ENCODE results near the gene VAMP2. TPM values are rescaled to one million over a fixed set of nuclear protein-coding genes. Genes with fewer than 3 reads are reported as not detected.

VAMP2 gene
- total RNA-seq, 1 experiment from 2014 or later, result 35.1 TPM

DNA sequence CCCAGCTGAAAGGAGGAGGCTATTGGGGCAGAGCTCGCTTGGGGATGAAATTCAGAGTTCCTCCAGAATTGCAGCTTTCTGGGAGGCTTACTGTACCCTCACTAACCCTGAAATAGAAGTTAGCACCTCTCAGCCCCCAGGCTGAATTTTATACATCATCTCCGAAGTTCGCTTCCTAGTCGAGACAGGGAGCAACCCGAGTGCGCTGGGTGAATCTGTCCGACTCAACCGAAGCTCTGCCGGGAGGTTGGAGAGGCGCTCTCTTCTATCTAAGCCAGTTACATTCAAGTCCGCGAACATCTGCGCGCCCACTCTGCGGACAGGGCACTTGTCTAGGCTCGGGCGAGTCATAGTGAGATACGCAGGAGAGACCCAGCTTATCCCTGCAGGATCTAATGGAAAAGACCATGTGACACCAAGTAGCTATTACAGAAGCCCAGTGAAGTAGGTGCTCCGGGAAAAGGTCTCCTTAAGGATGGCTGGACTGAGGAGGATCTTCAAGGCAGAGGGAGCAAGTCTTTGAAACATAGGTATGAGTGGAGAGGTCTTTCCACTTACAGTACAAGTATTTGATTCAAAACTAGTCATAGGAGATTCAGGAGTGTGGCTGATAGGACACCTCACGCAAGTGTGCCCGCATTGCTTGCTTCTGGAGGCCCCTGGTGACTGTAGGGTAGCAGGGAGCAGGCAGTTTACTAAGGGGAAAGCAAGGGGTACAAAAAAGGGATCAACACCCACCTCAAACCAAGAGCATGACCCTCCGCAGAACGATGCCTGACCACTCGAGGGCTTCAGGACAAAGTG lies 38.2 kb downstream of the VAMP2 start:
- peak overlapping the region; percentile 81 for H3K4me3 ChIP-seq
- ChIA-PET CTCF (interaction anchor here (0.5 kb wide), 1 partner anchor 66 kb away, joined by 3 read pairs; the partner anchor contains the start of gene BORCS6), POLR2A (ENCODE audit: unreplicated experiment) (interaction anchor here (0.6 kb wide), 1 partner anchor 49 kb away, joined by 4 read pairs; no protein-coding TSS in a partner anchor)
- peak in 1 of 2 experiments; percentile 29 for DNase-seq
- intact Hi-C loops (cut with micrococcal nuclease; ENCODE audit: unreplicated experiment), result no loop called here
- no peaks in the 10 kb centered on the region for H3K79me2 ChIP-seq (ENCODE audit: low read depth)
- H3K9me3 ChIP-seq (ENCODE audit: insufficient read depth, low read depth), result no peaks in the 10 kb centered on the region
- peaks cover 16% of the 10 kb centered on the region; the same call in 1 of the 2 replicates for H3K4me1 ChIP-seq (replicated peaks; ENCODE audit: insufficient read depth)
- H3K4me2 ChIP-seq, result peak overlapping the region; percentile 95
- H3K36me3 ChIP-seq (ENCODE audit: low read depth), result no peaks in the 10 kb centered on the region
- H3K27ac ChIP-seq, result no peak overlapping the region
- peak overlapping the region; percentile 86; the same call in 1 of the 2 replicates for H2AFZ ChIP-seq
- BruUV-seq (replicated peaks), result no TSS peak
- H3K9me2 ChIP-seq (ENCODE audit: insufficient read depth), result no peaks in the 10 kb centered on the region
- H4K20me1 ChIP-seq (ENCODE audit: insufficient read depth), result peaks cover 5% of the 10 kb centered on the region; the same call in 1 of the 2 replicates
- H3K27me3 ChIP-seq (ENCODE audit: insufficient read depth, low read depth), result no peaks in the 10 kb centered on the region
- peaks cover 22% of the 10 kb centered on the region; the same call in 1 of the 2 replicates for H3F3A ChIP-seq (ENCODE audit: insufficient read depth, low read depth)
- TF ChIP-seq EZH2 (IDR thresholded peaks at IDR 0.05; ENCODE audit: low read depth), result no peak

DNA sequence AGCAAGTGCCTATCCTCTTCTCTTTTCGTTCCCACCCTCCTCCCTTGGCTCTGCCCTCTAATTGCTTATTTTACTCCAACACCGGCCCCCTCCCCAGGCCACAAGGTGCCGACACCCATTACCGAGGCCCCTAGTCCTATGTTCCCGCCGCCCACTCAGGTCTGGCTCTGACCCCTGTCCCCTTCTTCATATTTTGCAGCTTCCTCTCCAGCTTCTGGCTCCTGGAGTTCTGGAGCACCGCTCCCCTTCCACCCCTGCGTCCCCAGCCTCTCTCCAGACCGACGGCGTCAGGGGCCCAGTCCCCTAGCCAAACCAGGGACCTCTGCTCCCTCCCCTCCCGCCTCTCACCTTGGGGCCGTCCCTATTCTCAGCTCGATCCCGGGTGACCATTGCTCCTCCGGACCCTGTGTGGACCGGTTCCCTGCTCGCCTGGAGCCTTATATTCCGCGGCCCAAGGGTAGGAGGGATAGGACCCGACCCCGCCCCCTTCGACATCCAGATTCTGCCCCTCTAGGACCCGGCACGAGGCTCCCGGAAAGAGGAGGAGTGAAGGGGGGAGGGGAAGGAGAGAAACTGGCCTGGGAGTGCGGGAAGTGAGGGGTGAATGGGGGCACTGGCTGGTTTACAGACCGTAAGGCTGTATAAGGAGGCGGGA lies 38.9 kb downstream of the VAMP2 start, which contains the start of gene HES7:
Gene HES7, minus strand, starts transcription at position 412 of the 655 bp plus-strand sequence. Its CDS starts 22 bp downstream, at position 390.
- peak within 1 kb of the TSS; percentile 81 for H3K4me3 ChIP-seq
- ChIA-PET CTCF (interaction anchor here (0.5 to 0.6 kb wide), 3 partner anchors 66 to 211 kb away, joined by 3 read pairs; partner anchors contain the start of gene BORCS6), POLR2A (ENCODE audit: unreplicated experiment) (no interaction called here)
- DNase-seq, result peak in 1 of 2 experiments; percentile 53
- peak within 1 kb of the TSS; percentile 95 for H3K4me2 ChIP-seq
- H3F3A ChIP-seq (ENCODE audit: insufficient read depth, low read depth), result peaks cover 30% of the 10 kb centered on the region
- no peaks in the 10 kb centered on the region for H3K9me3 ChIP-seq (ENCODE audit: insufficient read depth, low read depth)
- TF ChIP-seq, protein P1, sequence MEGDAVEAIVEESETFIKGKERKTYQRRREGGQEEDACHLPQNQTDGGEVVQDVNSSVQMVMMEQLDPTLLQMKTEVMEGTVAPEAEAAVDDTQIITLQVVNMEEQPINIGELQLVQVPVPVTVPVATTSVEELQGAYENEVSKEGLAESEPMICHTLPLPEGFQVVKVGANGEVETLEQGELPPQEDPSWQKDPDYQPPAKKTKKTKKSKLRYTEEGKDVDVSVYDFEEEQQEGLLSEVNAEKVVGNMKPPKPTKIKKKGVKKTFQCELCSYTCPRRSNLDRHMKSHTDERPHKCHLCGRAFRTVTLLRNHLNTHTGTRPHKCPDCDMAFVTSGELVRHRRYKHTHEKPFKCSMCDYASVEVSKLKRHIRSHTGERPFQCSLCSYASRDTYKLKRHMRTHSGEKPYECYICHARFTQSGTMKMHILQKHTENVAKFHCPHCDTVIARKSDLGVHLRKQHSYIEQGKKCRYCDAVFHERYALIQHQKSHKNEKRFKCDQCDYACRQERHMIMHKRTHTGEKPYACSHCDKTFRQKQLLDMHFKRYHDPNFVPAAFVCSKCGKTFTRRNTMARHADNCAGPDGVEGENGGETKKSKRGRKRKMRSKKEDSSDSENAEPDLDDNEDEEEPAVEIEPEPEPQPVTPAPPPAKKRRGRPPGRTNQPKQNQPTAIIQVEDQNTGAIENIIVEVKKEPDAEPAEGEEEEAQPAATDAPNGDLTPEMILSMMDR (conservative IDR thresholded peaks at IDR 0.05), result no peak
- no peak for TF ChIP-seq EZH2 (IDR thresholded peaks at IDR 0.05; ENCODE audit: low read depth)
- no TSS peak for BruUV-seq (replicated peaks)
- peaks cover 16% of the 10 kb centered on the region; the same call in 1 of the 2 replicates for H3K4me1 ChIP-seq (replicated peaks; ENCODE audit: insufficient read depth)
- H3K27me3 ChIP-seq (ENCODE audit: insufficient read depth, low read depth), result no peaks in the 10 kb centered on the region
- peaks cover 5% of the 10 kb centered on the region; the same call in 1 of the 2 replicates for H4K20me1 ChIP-seq (ENCODE audit: insufficient read depth)
- H3K36me3 ChIP-seq (ENCODE audit: low read depth), result no peaks in the 10 kb centered on the region
- H3K79me2 ChIP-seq (ENCODE audit: low read depth), result no peaks in the 10 kb centered on the region
- peak within 1 kb of the TSS; percentile 86 for H2AFZ ChIP-seq
- intact Hi-C loops (cut with micrococcal nuclease; ENCODE audit: unreplicated experiment), result no loop called here
- H3K27ac ChIP-seq, result no peak within 1 kb of the TSS
- no peaks in the 10 kb centered on the region for H3K9me2 ChIP-seq (ENCODE audit: insufficient read depth)

DNA sequence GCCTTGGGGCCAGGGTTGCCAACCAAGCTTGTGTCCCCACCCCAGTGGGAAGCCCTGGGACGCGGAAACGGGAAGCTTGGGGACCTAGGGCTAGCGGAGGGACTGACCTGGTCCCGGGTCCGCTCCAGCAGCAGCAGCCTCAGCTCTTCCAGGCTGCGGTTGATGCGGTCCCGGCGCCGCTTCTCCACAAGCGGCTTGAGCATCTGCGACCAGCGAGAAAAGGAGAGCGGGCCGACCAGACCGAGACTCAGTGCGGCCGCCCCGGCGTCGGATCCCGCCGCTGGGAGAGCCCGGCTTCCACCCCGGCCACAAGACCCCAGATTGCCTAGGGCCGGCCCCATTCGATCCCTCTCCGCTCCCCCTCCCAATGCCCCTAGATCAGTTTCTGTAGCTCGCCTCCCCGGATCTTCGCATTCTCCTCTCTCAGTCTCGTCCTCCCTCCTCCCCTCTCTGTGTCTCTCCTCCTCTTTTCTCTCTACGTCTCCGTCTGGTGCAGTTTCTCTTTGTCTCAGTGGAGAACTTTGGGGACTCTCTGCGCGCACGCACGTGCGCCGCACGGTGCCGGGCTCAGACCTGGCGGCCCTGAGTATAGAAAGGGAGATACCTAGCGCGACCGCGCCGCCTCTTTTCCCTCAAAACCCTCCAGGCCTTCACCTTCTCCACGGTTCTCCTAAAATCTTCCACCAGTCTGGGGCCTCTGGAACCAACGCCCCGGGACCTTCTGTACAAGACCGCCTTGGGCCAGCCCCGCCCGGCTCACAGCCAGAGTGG lies 39.6 kb downstream of the VAMP2 start:
- Histone ChIP-seq H3K36me3 (ENCODE audit: low read depth) (no peaks in the 10 kb centered on the region), H3K4me2 (peak overlapping the region; percentile 95), H4K20me1 (ENCODE audit: insufficient read depth) (peaks cover 5% of the 10 kb centered on the region; the same call in 1 of the 2 replicates), H3K4me1 (replicated peaks; ENCODE audit: insufficient read depth) (peaks cover 16% of the 10 kb centered on the region; the same call in 1 of the 2 replicates), H3K79me2 (ENCODE audit: low read depth) (no peaks in the 10 kb centered on the region), H3K4me3 (peak overlapping the region; percentile 81), H3F3A (ENCODE audit: insufficient read depth, low read depth) (peaks cover 35% of the 10 kb centered on the region), H3K27ac (no peak overlapping the region), H3K27me3 (ENCODE audit: insufficient read depth, low read depth) (no peaks in the 10 kb centered on the region), H3K9me3 (ENCODE audit: insufficient read depth, low read depth) (no peaks in the 10 kb centered on the region), H3K9me2 (ENCODE audit: insufficient read depth) (no peaks in the 10 kb centered on the region), H2AFZ (peak overlapping the region; percentile 86)
- intact Hi-C loops (cut with micrococcal nuclease; ENCODE audit: unreplicated experiment), result loop anchor here (1.0 kb wide), 1 partner anchor 35 kb away; no protein-coding TSS in a partner anchor
- TF ChIP-seq, protein P1 (conservative IDR thresholded peaks at IDR 0.05), result no peak
- TF ChIP-seq EZH2 (IDR thresholded peaks at IDR 0.05; ENCODE audit: low read depth), result no peak
- CTCF ChIA-PET, result interaction anchor here (0.5 to 0.6 kb wide), 2 partner anchors 155 to 210 kb away, joined by 3 read pairs; no protein-coding TSS in a partner anchor
- POLR2A ChIA-PET (ENCODE audit: unreplicated experiment), result no interaction called here
- BruUV-seq (replicated peaks), result no TSS peak
- DNase-seq, result peak in 1 of 2 experiments; percentile 22

Data from PC-9 (cell line).